Loucy (cell line): Measurements from ENCODE around the gene MEIS1.

Source experiments
- H2AFZ ChIP-seq: fragments of 200-600 bp; sonication (generic); 2 replicates; pipeline ENCODE4 v1.6.0; 2016; ENCODE audit warnings: antibody characterized with exemption, mild to moderate bottlenecking, low read length, moderate library complexity
- H3F3A ChIP-seq: fragments of 200-600 bp; 2 replicates; pipeline ENCODE4 v1.6.0; 2016; ENCODE audit warnings: antibody characterized with exemption, low read depth, mild to moderate bottlenecking
- H3K27me3 ChIP-seq: fragments of 200-600 bp; sonication (generic); 2 replicates; pipeline ENCODE4 v1.6.1; 2014; ENCODE audit warnings: low read length, mild to moderate bottlenecking; ENCODE audit not compliant: insufficient read depth, poor library complexity, severe bottlenecking
- H3K36me3 ChIP-seq: fragments of 200-600 bp; sonication (generic); 2 replicates; pipeline ENCODE4 v1.6.1; 2016; ENCODE audit warnings: low read length; ENCODE audit not compliant: insufficient read depth
- H3K4me1 ChIP-seq: fragments of 200-600 bp; sonication (generic); 2 replicates; pipeline ENCODE4 v1.5.1; 2014; ENCODE audit warnings: low read length, mild to moderate bottlenecking; ENCODE audit not compliant: insufficient read depth, poor library complexity, severe bottlenecking
- H3K4me2 ChIP-seq: fragments of 200-600 bp; sonication (generic); 2 replicates; pipeline ENCODE4 v1.6.0; 2014; ENCODE audit warnings: antibody characterized with exemption, low read length, low read depth, mild to moderate bottlenecking; ENCODE audit not compliant: poor library complexity, severe bottlenecking
- H3K4me3 ChIP-seq: fragments of 200-600 bp; sonication (generic); 2 replicates; pipeline ENCODE4 v1.5.1; 2014; ENCODE audit warnings: low read length, mild to moderate bottlenecking, mixed read lengths; ENCODE audit not compliant: poor library complexity, severe bottlenecking
- H3K79me2 ChIP-seq: fragments of 200-600 bp; sonication (generic); 2 replicates; pipeline ENCODE4 v1.6.1; 2014; ENCODE audit warnings: low read length; ENCODE audit not compliant: insufficient read depth
- H3K9ac ChIP-seq: fragments of 200-600 bp; sonication (generic); 2 replicates; pipeline ENCODE4 v1.6.0; 2014; ENCODE audit warnings: mild to moderate bottlenecking, low read depth, low read length, moderate library complexity; ENCODE audit not compliant: poor library complexity, severe bottlenecking
- H3K9me2 ChIP-seq: fragments of 200-600 bp; sonication (generic); replicated peaks from 2 replicates; pipeline ENCODE4 v1.6.1; 2016; ENCODE audit warnings: low read depth, low read length, mixed read lengths
- H3K9me3 ChIP-seq: fragments of 200-600 bp; sonication (generic); 2 replicates; pipeline ENCODE4 v1.6.1; 2014; ENCODE audit warnings: mild to moderate bottlenecking, antibody characterized with exemption, low read length, low read depth; ENCODE audit not compliant: insufficient read depth
- H4K20me1 ChIP-seq: fragments of 200-600 bp; sonication (generic); 2 replicates; pipeline ENCODE4 v1.6.0; 2014; ENCODE audit warnings: antibody characterized with exemption, low read length, mild to moderate bottlenecking; ENCODE audit not compliant: insufficient read depth, poor library complexity, severe bottlenecking
- CTCF ChIP-seq: fragments of 200-600 bp; sonication (generic); conservative IDR thresholded peaks from 2 replicates; pipeline ENCODE4 v1.5.1; 2014; ENCODE audit warnings: mild to moderate bottlenecking, antibody characterized with exemption, low read length
- EZH2phosphoT487 ChIP-seq: fragments of 200-600 bp; IDR thresholded peaks from 2 replicates; pipeline ENCODE4 v1.6.1; 2018; ENCODE audit warnings: antibody characterized with exemption, mild to moderate bottlenecking, moderate library complexity, borderline replicate concordance

The MEIS1 gene

GRCh38 chr2:66429693-66430504 is 5.0 kb upstream of the MEIS1 start:
- H3K9ac ChIP-seq = no peak overlapping the region
- H3K4me1 ChIP-seq = no peaks in the 10 kb centered on the region
- no peak overlapping the region for H3K4me3 ChIP-seq
- TF ChIP-seq CTCF = no peak
- TF ChIP-seq EZH2phosphoT487 = no peak
- H3F3A ChIP-seq = no peaks in the 10 kb centered on the region
- no peaks in the 10 kb centered on the region for H3K9me3 ChIP-seq
- H3K27me3 ChIP-seq = no peaks in the 10 kb centered on the region
- H2AFZ ChIP-seq = no peak overlapping the region
- no peaks in the 10 kb centered on the region for H3K9me2 ChIP-seq
- no peaks in the 10 kb centered on the region for H3K79me2 ChIP-seq
- no peak overlapping the region for H3K4me2 ChIP-seq
- H4K20me1 ChIP-seq = no peaks in the 10 kb centered on the region
- no peaks in the 10 kb centered on the region for H3K36me3 ChIP-seq

GRCh38 chr2:66430505-66431273 is 4.2 kb upstream of the MEIS1 start:
- Histone ChIP-seq H3K4me2 (no peak overlapping the region), H3F3A (no peaks in the 10 kb centered on the region), H3K9ac (no peak overlapping the region), H3K4me1 (no peaks in the 10 kb centered on the region), H2AFZ (no peak overlapping the region), H3K27me3 (no peaks in the 10 kb centered on the region), H3K36me3 (no peaks in the 10 kb centered on the region), H3K9me2 (no peaks in the 10 kb centered on the region), H4K20me1 (no peaks in the 10 kb centered on the region), H3K9me3 (no peaks in the 10 kb centered on the region), H3K79me2 (no peaks in the 10 kb centered on the region), H3K4me3 (no peak overlapping the region)
- TF ChIP-seq EZH2phosphoT487 = no peak
- TF ChIP-seq CTCF = no peak

- Histone ChIP-seq H3K4me3 (no peak overlapping the region), H3K79me2 (no peaks in the 10 kb centered on the region), H2AFZ (no peak overlapping the region), H3K9ac (no peak overlapping the region), H4K20me1 (no peaks in the 10 kb centered on the region), H3K9me2 (no peaks in the 10 kb centered on the region), H3K4me2 (no peak overlapping the region), H3F3A (no peaks in the 10 kb centered on the region), H3K36me3 (no peaks in the 10 kb centered on the region), H3K9me3 (no peaks in the 10 kb centered on the region), H3K27me3 (no peaks in the 10 kb centered on the region), H3K4me1 (no peaks in the 10 kb centered on the region)
- TF ChIP-seq CTCF (no peak), EZH2phosphoT487 (no peak)
Measured at GRCh38 chr2:66431274-66431642, 3.7 kb upstream of the MEIS1 start.
